Fibroblast of lung (primary cell): Measurements from ENCODE around the gene ZSCAN31. TPM values are rescaled to one million over a fixed set of nuclear protein-coding genes. Genes with fewer than 3 reads are reported as not detected.

Experiments
- DNase-seq, 2 donors: peaks; one replicate each; pipeline versions ENCODE4 v3.0.0 to v3.0.0-alpha.2; 2010; ENCODE audit warnings: low read depth in 2 of 2
- H2AFZ ChIP-seq: 2 replicates; pipeline ENCODE4 v1.5.1; 2012; ENCODE audit warnings: low read length, control low read depth, inconsistent platforms
- H3K27ac ChIP-seq: 2 replicates; pipeline ENCODE4 v1.5.1; 2011; ENCODE audit warnings: low read length, control low read depth; ENCODE audit not compliant: insufficient read depth
- H3K27me3 ChIP-seq: 2 replicates; pipeline ENCODE4 v1.5.1; 2011; ENCODE audit warnings: mild to moderate bottlenecking, low read length; ENCODE audit not compliant: control insufficient read depth, insufficient read depth
- H3K36me3 ChIP-seq: 2 replicates; pipeline ENCODE4 v1.5.1; 2011; ENCODE audit warnings: low read length; ENCODE audit not compliant: control insufficient read depth, insufficient read depth
- H3K4me1 ChIP-seq: 2 replicates; pipeline ENCODE4 v1.5.1; 2011; ENCODE audit warnings: low read length; ENCODE audit not compliant: control insufficient read depth, insufficient read depth; ENCODE audit errors: extremely low read depth
- H3K4me2 ChIP-seq: 2 replicates; pipeline ENCODE4 v1.5.1; 2011; ENCODE audit warnings: low read length, control low read depth; ENCODE audit not compliant: insufficient read depth; ENCODE audit errors: extremely low read depth
- H3K4me3 ChIP-seq, 4 experiments: fragments of 200-600 bp in 1 of 4; sonication (generic) in 1 of 4; replicated peaks in 1 of 4; 2 replicates each; pipeline ENCODE4 v1.5.1; 2011 to 2016; ENCODE audit warnings: low read length in 4 of 4, low read depth in 3 of 4, mild to moderate bottlenecking in 3 of 4, control low read depth in 2 of 4, inconsistent platforms in 1 of 4, mixed read lengths in 1 of 4; ENCODE audit not compliant: insufficient read depth in 1 of 4; ENCODE audit errors: control extremely low read depth in 1 of 4
- H3K79me2 ChIP-seq: 2 replicates; pipeline ENCODE4 v1.5.1; 2012; ENCODE audit warnings: mild to moderate bottlenecking, low read length, inconsistent platforms; ENCODE audit not compliant: control insufficient read depth, insufficient read depth
- H3K9ac ChIP-seq: 2 replicates; pipeline ENCODE4 v1.5.1; 2011; ENCODE audit warnings: mild to moderate bottlenecking, low read length, control low read depth; ENCODE audit not compliant: insufficient read depth
- H3K9me3 ChIP-seq: 2 replicates; pipeline ENCODE4 v1.5.1; 2012; ENCODE audit warnings: low read depth, low read length; ENCODE audit not compliant: control insufficient read depth, insufficient read depth
- H4K20me1 ChIP-seq: 2 replicates; pipeline ENCODE4 v1.5.1; 2011; ENCODE audit warnings: low read length; ENCODE audit not compliant: control insufficient read depth, insufficient read depth; ENCODE audit errors: extremely low read depth
- CTCF ChIP-seq, 2 donors: IDR thresholded peaks in 1 of 2; conservative IDR thresholded peaks in 1 of 2; 1 replicate in 1 of 2; 2 replicates in 1 of 2; pipeline ENCODE4 v1.5.1; 2011 to 2012; ENCODE audit warnings: low read length in 2 of 2, control low read depth in 1 of 2, inconsistent platforms in 1 of 2, low read depth in 1 of 2, mild to moderate bottlenecking in 1 of 2
- EZH2 ChIP-seq: IDR thresholded peaks from 2 replicates; pipeline ENCODE4 v1.5.1; 2012; ENCODE audit warnings: low read length, control low read depth, mild to moderate bottlenecking; ENCODE audit errors: missing control alignments
- polyA plus RNA-seq, 2 donors: library from polyadenylated mRNA; depleted of rRNA in 1 of 2; stranded (reverse) in 1 of 2; unstranded in 1 of 2; fragments of >200 nt; gene quantifications; 2 replicates each; pipeline ENCODE4 v1.2.1, GENCODE V29; 2011 to 2012; ENCODE audit warnings: missing spikeins in 1 of 2
- total RNA-seq: library from RNA; depleted of rRNA; stranded (reverse); fragments of >200 nt; gene quantifications from 2 replicates; pipeline ENCODE4 v1.2.1, GENCODE V29; 2014

Gene ZSCAN31
- total and polyA plus RNA-seq, 2 donors (not counting 1 experiment from before 2014, with no cell fraction given), result 2.9 to 5.0 TPM

GRCh38 chr6:28356666-28357020, 20.7 kb upstream of the ZSCAN31 start:
- Histone ChIP-seq H2AFZ (peak overlapping the region; percentile 93), H3K27ac (peak overlapping the region; percentile 81), H3K79me2 (peaks cover 9% of the 10 kb centered on the region), H3K36me3 (no peaks in the 10 kb centered on the region), H3K4me3 (peak overlapping the region in 1 of 4 experiments; percentile 86), H3K4me2 (peak overlapping the region; percentile 49), H3K27me3 (no peaks in the 10 kb centered on the region), H3K9ac (peak overlapping the region; percentile 47), H3K9me3 (no peaks in the 10 kb centered on the region), H3K4me1 (peaks cover 5% of the 10 kb centered on the region), H4K20me1 (no peaks in the 10 kb centered on the region)
- no peak for TF ChIP-seq CTCF (conservative IDR thresholded peaks at IDR 0.05 in 1 of 2, IDR thresholded peaks at IDR 0.05 in 1 of 2; ENCODE audit: low read depth in 1 of 2, low read length in 2 of 2)
- TF ChIP-seq EZH2, result no peak
- no peak for DNase-seq

- Histone ChIP-seq H3K4me3 (peak overlapping the region; percentile 82 to 87 (median 86)), H3K36me3 (no peaks in the 10 kb centered on the region), H3K27me3 (no peaks in the 10 kb centered on the region), H3K9ac (peak overlapping the region; percentile 71), H4K20me1 (no peaks in the 10 kb centered on the region), H3K9me3 (no peaks in the 10 kb centered on the region), H2AFZ (peak overlapping the region; percentile 93), H3K4me2 (peak overlapping the region; percentile 87), H3K27ac (peak overlapping the region; percentile 81), H3K79me2 (peaks cover 14% of the 10 kb centered on the region), H3K4me1 (peaks cover 5% of the 10 kb centered on the region)
- peak; percentile 87 to 92 for DNase-seq
- peak; percentile 78 for TF ChIP-seq CTCF (conservative IDR thresholded peaks at IDR 0.05 in 1 of 2, IDR thresholded peaks at IDR 0.05 in 1 of 2; ENCODE audit: low read depth in 1 of 2, low read length in 2 of 2)
- no peak for TF ChIP-seq EZH2
Observed at GRCh38 chr6:28355743-28356665, 20.1 kb upstream of the ZSCAN31 start.

- no peak overlapping the region for H3K9ac ChIP-seq
- H3K9me3 ChIP-seq, result no peaks in the 10 kb centered on the region
- H3K79me2 ChIP-seq, result peaks cover 25% of the 10 kb centered on the region
- TF ChIP-seq CTCF (conservative IDR thresholded peaks at IDR 0.05 in 1 of 2, IDR thresholded peaks at IDR 0.05 in 1 of 2; ENCODE audit: low read depth in 1 of 2, low read length in 2 of 2), result no peak
- no peak for TF ChIP-seq EZH2
- no peak overlapping the region for H2AFZ ChIP-seq
- peak overlapping the region; percentile 81 for H3K27ac ChIP-seq
- no peaks in the 10 kb centered on the region for H3K36me3 ChIP-seq
- no peak for DNase-seq
- H3K4me2 ChIP-seq, result peak overlapping the region; percentile 87
- H3K4me1 ChIP-seq, result peaks cover 5% of the 10 kb centered on the region
- no peaks in the 10 kb centered on the region for H3K27me3 ChIP-seq
- peak overlapping the region; percentile 82 to 87 (median 86) for H3K4me3 ChIP-seq
- H4K20me1 ChIP-seq, result no peaks in the 10 kb centered on the region
Observed at GRCh38 chr6:28354688-28355554, 19.0 kb upstream of the ZSCAN31 start.
